SK-N-SH (cell line): ENCODE results near the gene TMEM87A. TPM values are rescaled to one million over a fixed set of nuclear protein-coding genes. Genes with fewer than 3 reads are reported as not detected.

ENCODE experiments used
- CTCF ChIA-PET: fragments of 300-600, 350-600 bp; formaldehyde crosslinking; extraction: SDS; loops from one replicate; lab custom pipeline; 2021; lab: Yijun Ruan, JAX
- POLR2A ChIA-PET: fragments of 350-600 bp; sonication (Branson Sonifier 250); formaldehyde crosslinking; extraction: SDS; loops from one replicate; lab custom pipeline; 2020; ENCODE audit warnings: antibody characterized with exemption, inconsistent platforms; lab: Yijun Ruan, JAX
- DNase-seq: peaks from one replicate; pipeline ENCODE4 v3.0.0; 2012
- H2AFZ ChIP-seq: fragments of 200-600 bp; sonication (generic); 2 replicates; pipeline ENCODE4 v1.8.1; 2016; ENCODE audit warnings: antibody characterized with exemption, mild to moderate bottlenecking, low read depth
- H3F3A ChIP-seq: fragments of 200-600 bp; sonication (generic); replicated peaks from 2 replicates; pipeline ENCODE3; 2016; ENCODE audit warnings: antibody characterized with exemption, mild to moderate bottlenecking; ENCODE audit not compliant: insufficient read depth
- H3K27ac ChIP-seq, 2 experiments: fragments of 200-500 bp in 1 of 2; fragments of 200-600 bp in 1 of 2; sonication (Bioruptor generic) in 1 of 2; sonication (generic), shearing (Covaris generic) in 1 of 2; 2 replicates each; pipeline versions ENCODE4 v1.5.1 to v1.6.1; 2014 to 2016; ENCODE audit warnings: low read depth in 2 of 2, inconsistent platforms in 1 of 2, low read length in 1 of 2, mild to moderate bottlenecking in 1 of 2, mixed read lengths in 1 of 2
- H3K27me3 ChIP-seq: fragments of 200-600 bp; sonication (generic), shearing (Covaris generic); 2 replicates; pipeline ENCODE4 v1.6.1; 2016; ENCODE audit warnings: mixed run types; ENCODE audit not compliant: insufficient read depth
- H3K36me3 ChIP-seq, 2 experiments: fragments of 200-500 bp in 1 of 2; fragments of 200-600 bp in 1 of 2; sonication (Bioruptor generic) in 1 of 2; sonication (generic) in 1 of 2; replicated peaks in 1 of 2; 2 replicates each; pipeline versions ENCODE3 to v1.5.1; 2014 to 2016; ENCODE audit warnings: low read length in 1 of 2, mild to moderate bottlenecking in 1 of 2; ENCODE audit not compliant: insufficient read depth in 2 of 2, control insufficient read depth in 1 of 2
- H3K4me1 ChIP-seq, 2 experiments: fragments of 200-500 bp in 1 of 2; fragments of 200-600 bp in 1 of 2; sonication (Bioruptor generic) in 1 of 2; sonication (generic), shearing (Covaris generic) in 1 of 2; 2 replicates each; pipeline versions ENCODE4 v1.5.1 to v1.6.1; 2014 to 2016; ENCODE audit warnings: low read depth in 1 of 2, low read length in 1 of 2, mixed run types in 1 of 2; ENCODE audit not compliant: insufficient read depth in 2 of 2, control insufficient read depth in 1 of 2
- H3K4me2 ChIP-seq: fragments of 200-600 bp; sonication (generic), shearing (Covaris generic); 2 replicates; pipeline ENCODE4 v1.6.1; 2017; ENCODE audit warnings: mixed run types
- H3K4me3 ChIP-seq, 2 experiments: fragments of 200-500 bp in 1 of 2; fragments of 200-600 bp in 1 of 2; sonication (Bioruptor generic) in 1 of 2; sonication (generic), shearing (Covaris generic) in 1 of 2; 2 replicates each; pipeline versions ENCODE4 v1.5.1 to v1.8.1; 2014 to 2016; ENCODE audit warnings: low read depth in 2 of 2, inconsistent platforms in 1 of 2, low read length in 1 of 2, mild to moderate bottlenecking in 1 of 2, mixed read lengths in 1 of 2, moderate library complexity in 1 of 2
- H3K79me2 ChIP-seq: fragments of 200-600 bp; sonication (generic); 2 replicates; pipeline ENCODE4 v1.8.1; 2017; ENCODE audit warnings: mild to moderate bottlenecking; ENCODE audit not compliant: insufficient read depth
- H3K9ac ChIP-seq: fragments of 200-600 bp; sonication (generic); 2 replicates; pipeline ENCODE4 v1.6.1; 2017; ENCODE audit warnings: mixed run types
- H3K9me2 ChIP-seq: fragments of 200-600 bp; sonication (generic); 2 replicates; pipeline ENCODE4 v1.6.1; 2017; ENCODE audit warnings: mixed run types
- H3K9me3 ChIP-seq: fragments of 200-600 bp; sonication (generic); 2 replicates; pipeline ENCODE4 v1.6.1; 2017; ENCODE audit warnings: mixed run types, mild to moderate bottlenecking, moderate library complexity
- H4K20me1 ChIP-seq: fragments of 200-600 bp; sonication (generic); 2 replicates; pipeline ENCODE4 v1.6.1; 2017; ENCODE audit warnings: mild to moderate bottlenecking, mixed run types; ENCODE audit not compliant: insufficient read depth
- FOSL2 ChIP-seq: IDR thresholded peaks from 2 replicates; pipeline ENCODE4 v1.4.0; 2012; ENCODE audit warnings: low read depth, mild to moderate bottlenecking, moderate library complexity, borderline replicate concordance
- FOXJ3 ChIP-seq: sonication (generic); formaldehyde crosslinking; IDR thresholded peaks from 2 replicates; pipeline ENCODE4 v1.5.1; 2020; ENCODE audit warnings: mild to moderate bottlenecking, missing genetic modification reagents
- GATA2 ChIP-seq: sonication (generic); formaldehyde crosslinking; IDR thresholded peaks from 2 replicates; pipeline ENCODE4 v1.5.0; 2020; ENCODE audit warnings: mild to moderate bottlenecking, missing genetic modification reagents
- JUND ChIP-seq: IDR thresholded peaks from 2 replicates; pipeline ENCODE4 v1.4.0; 2012
- NRF1 ChIP-seq: IDR thresholded peaks from 2 replicates; pipeline ENCODE4 v1.6.1; 2012; ENCODE audit warnings: low read depth, mild to moderate bottlenecking, low read length
- POLR2AphosphoS5 ChIP-seq: IDR thresholded peaks from 2 replicates; pipeline ENCODE4 v1.6.1; 2012; ENCODE audit warnings: low read depth, low read length
- RAD21 ChIP-seq: IDR thresholded peaks from 2 replicates; pipeline ENCODE4 v1.6.1; 2012; ENCODE audit warnings: mild to moderate bottlenecking, low read length
- RCOR1 ChIP-seq: fragments of 150-350 bp; IDR thresholded peaks from 2 replicates; pipeline ENCODE4 v1.6.1; 2017; ENCODE audit warnings: antibody characterized with exemption, low read length
- REST ChIP-seq: IDR thresholded peaks from 2 replicates; pipeline ENCODE4 v1.6.1; 2012; ENCODE audit warnings: mild to moderate bottlenecking, low read depth, low read length, moderate library complexity
- RFX5 ChIP-seq: IDR thresholded peaks from 2 replicates; pipeline ENCODE4 v1.6.1; 2012; ENCODE audit warnings: mild to moderate bottlenecking, improper control_type of control experiment, low read length
- SMC3 ChIP-seq: IDR thresholded peaks from 2 replicates; pipeline ENCODE4 v1.6.1; 2012; ENCODE audit warnings: low read depth, low read length, improper control_type of control experiment
- TAF1 ChIP-seq: IDR thresholded peaks from 2 replicates; pipeline ENCODE4 v1.6.1; 2012; ENCODE audit warnings: low read depth, mild to moderate bottlenecking, low read length, moderate library complexity, borderline replicate concordance
- TCF12 ChIP-seq: IDR thresholded peaks from 2 replicates; pipeline ENCODE4 v1.4.0; 2012
- TEAD4 ChIP-seq: IDR thresholded peaks from 2 replicates; pipeline ENCODE4 v1.4.0; 2012; ENCODE audit warnings: mild to moderate bottlenecking, borderline replicate concordance; ENCODE audit not compliant: insufficient read depth
- YY1 ChIP-seq: IDR thresholded peaks from 2 replicates; pipeline ENCODE4 v1.4.0; 2012; ENCODE audit warnings: low read depth, mild to moderate bottlenecking
- WGBS: methylation state at CpG from one replicate; pipeline ENCODE4 v1.1.6; 2017; ENCODE audit warnings: low lambda C conversion rate; 5-methylcytosine and 5-hydroxymethylcytosine counted together
- polyA plus RNA-seq, 3 experiments: library from polyadenylated mRNA; depleted of rRNA; stranded (reverse); fragments of >200 nt; gene quantifications; 2 replicates each; pipeline ENCODE4 v1.2.3, GENCODE V29; 2012
- TF ChIP-seq, protein P1 (sequence below): fragments of 150-350 bp; IDR thresholded peaks from 2 replicates; pipeline ENCODE4 v1.6.1; 2016; ENCODE audit warnings: mild to moderate bottlenecking, low read depth, low read length
- TF ChIP-seq, protein P2 (sequence below): IDR thresholded peaks from 2 replicates; pipeline ENCODE4 v1.4.0; 2012; ENCODE audit warnings: low read depth, borderline replicate concordance

The TMEM87A gene
- polyA plus RNA-seq, 1 of the 3 experiments (the other 2 are of a cell fraction) = 20.8 TPM

DNA sequence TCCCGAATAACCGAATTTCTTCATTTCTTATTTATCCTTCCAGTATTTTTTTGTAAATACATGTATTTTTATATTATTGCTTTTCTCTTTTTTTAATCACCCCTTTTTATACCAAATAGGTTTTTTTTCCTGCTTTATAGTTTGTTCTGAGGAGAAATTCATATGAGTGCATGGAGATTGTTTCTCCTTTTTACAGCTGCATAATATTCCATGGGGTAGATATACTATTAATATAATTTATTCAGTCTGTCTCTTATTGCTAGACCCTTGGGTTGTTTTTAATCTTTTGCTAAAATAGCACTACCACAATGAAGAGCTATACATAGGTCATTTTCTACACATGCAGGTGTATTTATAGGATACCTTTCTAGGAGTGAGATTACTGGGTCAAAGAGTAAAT is 3.5 kb upstream of the TMEM87A start:
- DNase-seq = no peak
- peaks cover 14 to 28% of the 10 kb centered on the region in 2 experiments for H3K36me3 ChIP-seq
- POLR2A ChIA-PET = interaction anchor here (1.4 kb wide), 1 partner anchor 219 kb away, joined by 4 read pairs; the partner anchor contains the start of gene SNAP23
- no peaks in the 10 kb centered on the region for H4K20me1 ChIP-seq
- no peaks in the 10 kb centered on the region for H3K9me2 ChIP-seq
- H2AFZ ChIP-seq = no peak overlapping the region
- no peak overlapping the region for H3K4me3 ChIP-seq
- no peak overlapping the region for H3K4me2 ChIP-seq
- peaks cover 32% of the 10 kb centered on the region for H3K79me2 ChIP-seq
- H3K27me3 ChIP-seq = no peaks in the 10 kb centered on the region
- H3F3A ChIP-seq = peaks cover 25% of the 10 kb centered on the region
- TF ChIP-seq RAD21 = no peak
- no peak for TF ChIP-seq POLR2AphosphoS5
- TF ChIP-seq RCOR1 = no peak
- TF ChIP-seq GATA2 = no peak
- TF ChIP-seq NRF1 = no peak
- TF ChIP-seq REST = no peak
- TF ChIP-seq FOSL2 = no peak
- TF ChIP-seq TAF1 = no peak
- TF ChIP-seq, protein P1, sequence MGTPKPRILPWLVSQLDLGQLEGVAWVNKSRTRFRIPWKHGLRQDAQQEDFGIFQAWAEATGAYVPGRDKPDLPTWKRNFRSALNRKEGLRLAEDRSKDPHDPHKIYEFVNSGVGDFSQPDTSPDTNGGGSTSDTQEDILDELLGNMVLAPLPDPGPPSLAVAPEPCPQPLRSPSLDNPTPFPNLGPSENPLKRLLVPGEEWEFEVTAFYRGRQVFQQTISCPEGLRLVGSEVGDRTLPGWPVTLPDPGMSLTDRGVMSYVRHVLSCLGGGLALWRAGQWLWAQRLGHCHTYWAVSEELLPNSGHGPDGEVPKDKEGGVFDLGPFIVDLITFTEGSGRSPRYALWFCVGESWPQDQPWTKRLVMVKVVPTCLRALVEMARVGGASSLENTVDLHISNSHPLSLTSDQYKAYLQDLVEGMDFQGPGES = no peak
- no peak for TF ChIP-seq TEAD4
- no peak for TF ChIP-seq FOXJ3
- no peak for TF ChIP-seq TCF12
- TF ChIP-seq, protein P2, sequence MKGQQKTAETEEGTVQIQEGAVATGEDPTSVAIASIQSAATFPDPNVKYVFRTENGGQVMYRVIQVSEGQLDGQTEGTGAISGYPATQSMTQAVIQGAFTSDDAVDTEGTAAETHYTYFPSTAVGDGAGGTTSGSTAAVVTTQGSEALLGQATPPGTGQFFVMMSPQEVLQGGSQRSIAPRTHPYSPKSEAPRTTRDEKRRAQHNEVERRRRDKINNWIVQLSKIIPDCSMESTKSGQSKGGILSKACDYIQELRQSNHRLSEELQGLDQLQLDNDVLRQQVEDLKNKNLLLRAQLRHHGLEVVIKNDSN = no peak
- TF ChIP-seq YY1 = no peak
- no peak for TF ChIP-seq JUND
- no peak for TF ChIP-seq RFX5
- no peak for TF ChIP-seq SMC3
- TF ChIP-seq, all 33 proteins: peak for 0
- CTCF ChIA-PET = interaction anchor here (0.6 to 1.9 kb wide), 2 partner anchors 30 to 195 kb away, joined by 3 to 6 read pairs; no protein-coding TSS in a partner anchor
- 100% methylated on average over 2 of the region's 2 CpGs for WGBS
- Histone ChIP-seq H3K9me3 (no peaks in the 10 kb centered on the region), H3K4me1 (peaks cover 7 to 14% of the 10 kb centered on the region in 2 experiments; a peak in 2 of 4 replicates), H3K9ac (no peak overlapping the region), H3K27ac (no peak overlapping the region)
